ENCODE data around the gene PEX5L. TPM values are rescaled to one million over a fixed set of nuclear protein-coding genes. Genes with fewer than 3 reads are reported as not detected.

PEX5L gene
- total RNA-seq, 1 experiment from 2014 or later: 0.47 TPM

GRCh38 chr3:179945569-179945968 lies 91.2 kb downstream of the PEX5L start:
- CTCF ChIA-PET: interaction anchor here (1.6 to 3.1 kb wide), 2 partner anchors 16 to 650 kb away, joined by 5 to 10 read pairs; no protein-coding TSS in a partner anchor
- no TSS peak for BruUV-seq (replicated peaks)
- no peak overlapping the region for H3K27ac Mint-ChIP-seq (ENCODE audit: low read depth, unreplicated experiment)
- no peak for DNase-seq (ENCODE audit: unreplicated experiment)
- H3K4me3 Mint-ChIP-seq (ENCODE audit: unreplicated experiment): no peak overlapping the region
- no peaks in the 10 kb centered on the region for H3K27me3 Mint-ChIP-seq (ENCODE audit: insufficient read depth, unreplicated experiment)
- no peaks in the 10 kb centered on the region for H3K9me3 Mint-ChIP-seq (ENCODE audit: unreplicated experiment)
- H3K4me1 Mint-ChIP-seq (ENCODE audit: insufficient read depth, unreplicated experiment): no peaks in the 10 kb centered on the region
- POLR2A ChIA-PET: no interaction called here
- TF ChIP-seq CTCF (IDR thresholded peaks at IDR 0.05; ENCODE audit: unreplicated experiment): no peak
- intact Hi-C loops (cut with micrococcal nuclease): no loop called here
- H3K36me3 Mint-ChIP-seq (ENCODE audit: insufficient read depth, unreplicated experiment): no peaks in the 10 kb centered on the region

GRCh38 chr3:179943117-179943880 lies 93.4 kb downstream of the PEX5L start:
- no peaks in the 10 kb centered on the region for H3K27me3 Mint-ChIP-seq (ENCODE audit: insufficient read depth, unreplicated experiment)
- H3K9me3 Mint-ChIP-seq (ENCODE audit: unreplicated experiment): no peaks in the 10 kb centered on the region
- H3K36me3 Mint-ChIP-seq (ENCODE audit: insufficient read depth, unreplicated experiment): no peaks in the 10 kb centered on the region
- CTCF ChIA-PET: no interaction called here
- TF ChIP-seq CTCF (IDR thresholded peaks at IDR 0.05; ENCODE audit: unreplicated experiment): no peak
- intact Hi-C loops (cut with micrococcal nuclease): no loop called here
- POLR2A ChIA-PET: interaction anchor here (0.7 kb wide), 1 partner anchor 73 kb away, joined by 3 read pairs; no protein-coding TSS in a partner anchor
- BruUV-seq (replicated peaks): no TSS peak
- no peak for DNase-seq (ENCODE audit: unreplicated experiment)
- no peaks in the 10 kb centered on the region for H3K4me1 Mint-ChIP-seq (ENCODE audit: insufficient read depth, unreplicated experiment)
- H3K4me3 Mint-ChIP-seq (ENCODE audit: unreplicated experiment): no peak overlapping the region
- no peak overlapping the region for H3K27ac Mint-ChIP-seq (ENCODE audit: low read depth, unreplicated experiment)

GRCh38 chr3:179942553-179943075 lies 94.1 kb downstream of the PEX5L start:
- H3K4me3 Mint-ChIP-seq (ENCODE audit: unreplicated experiment): no peak overlapping the region
- intact Hi-C loops (cut with micrococcal nuclease): no loop called here
- BruUV-seq (replicated peaks): no TSS peak
- no peaks in the 10 kb centered on the region for H3K9me3 Mint-ChIP-seq (ENCODE audit: unreplicated experiment)
- no peaks in the 10 kb centered on the region for H3K4me1 Mint-ChIP-seq (ENCODE audit: insufficient read depth, unreplicated experiment)
- no peaks in the 10 kb centered on the region for H3K27me3 Mint-ChIP-seq (ENCODE audit: insufficient read depth, unreplicated experiment)
- no peaks in the 10 kb centered on the region for H3K36me3 Mint-ChIP-seq (ENCODE audit: insufficient read depth, unreplicated experiment)
- ChIA-PET CTCF (interaction anchor here (0.6 kb wide), 1 partner anchor 818 kb away, joined by 3 read pairs; no protein-coding TSS in a partner anchor), POLR2A (no interaction called here)
- no peak overlapping the region for H3K27ac Mint-ChIP-seq (ENCODE audit: low read depth, unreplicated experiment)
- no peak for TF ChIP-seq CTCF (IDR thresholded peaks at IDR 0.05; ENCODE audit: unreplicated experiment)
- DNase-seq (ENCODE audit: unreplicated experiment): no peak

GRCh38 chr3:179935710-179936109 lies 101.0 kb downstream of the PEX5L start:
- H3K4me3 Mint-ChIP-seq (ENCODE audit: unreplicated experiment): no peak overlapping the region
- no peaks in the 10 kb centered on the region for H3K4me1 Mint-ChIP-seq (ENCODE audit: insufficient read depth, unreplicated experiment)
- H3K9me3 Mint-ChIP-seq (ENCODE audit: unreplicated experiment): no peaks in the 10 kb centered on the region
- no peak overlapping the region for H3K27ac Mint-ChIP-seq (ENCODE audit: low read depth, unreplicated experiment)
- no peaks in the 10 kb centered on the region for H3K27me3 Mint-ChIP-seq (ENCODE audit: insufficient read depth, unreplicated experiment)
- no TSS peak for BruUV-seq (replicated peaks)
- no peak for DNase-seq (ENCODE audit: unreplicated experiment)
- no peak for TF ChIP-seq CTCF (IDR thresholded peaks at IDR 0.05; ENCODE audit: unreplicated experiment)
- ChIA-PET CTCF (interaction anchor here (1.0 kb wide), 1 partner anchor 660 kb away, joined by 3 read pairs; no protein-coding TSS in a partner anchor), POLR2A (interaction anchor here (0.7 kb wide), 1 partner anchor 35 kb away, joined by 4 read pairs; no protein-coding TSS in a partner anchor)
- intact Hi-C loops (cut with micrococcal nuclease): no loop called here
- H3K36me3 Mint-ChIP-seq (ENCODE audit: insufficient read depth, unreplicated experiment): no peaks in the 10 kb centered on the region

Measured in MCF 10A (cell line).